HG02798 (cell line): Measurements from ENCODE around the gene TECPR1.
A peak's percentile ranks its signal among the peaks of the same experiment; 100 is the strongest.

Experiments
- ATAC-seq: cut with Tn5 transposase; IDR thresholded peaks from one replicate; pipeline ENCODE4 v1.9.1; 2021; ENCODE audit warnings: mild to moderate bottlenecking; ENCODE audit not compliant: unreplicated experiment, poor library complexity

TECPR1 gene

GRCh38 chr7:98250789-98251188 lies 1.2 kb downstream of the TECPR1 start:
- peak; percentile 13 for ATAC-seq

GRCh38 chr7:98249106-98249505 lies 2.9 kb downstream of the TECPR1 start:
- ATAC-seq: no peak

GRCh38 chr7:98248156-98248555 lies 3.9 kb downstream of the TECPR1 start:
- ATAC-seq: no peak

GRCh38 chr7:98244871-98245270 lies 7.2 kb downstream of the TECPR1 start:
- no peak for ATAC-seq

GRCh38 chr7:98242934-98243333 lies 9.1 kb downstream of the TECPR1 start:
- no peak for ATAC-seq

- ATAC-seq: no peak
These were observed 9.7 kb downstream of the TECPR1 start for GRCh38 chr7:98242342-98242741.

GRCh38 chr7:98241674-98242241 lies 10.3 kb downstream of the TECPR1 start:
- ATAC-seq: no peak

GRCh38 chr7:98240961-98241673 lies 10.9 kb downstream of the TECPR1 start:
- ATAC-seq: no peak

GRCh38 chr7:98238976-98239375 lies 13.1 kb downstream of the TECPR1 start:
- ATAC-seq: no peak

GRCh38 chr7:98238076-98238475 lies 14.0 kb downstream of the TECPR1 start:
- no peak for ATAC-seq

- no peak for ATAC-seq
These were observed 15.5 kb downstream of the TECPR1 start for GRCh38 chr7:98236355-98237185.

GRCh38 chr7:98235901-98236300 lies 16.1 kb downstream of the TECPR1 start:
- no peak for ATAC-seq

- ATAC-seq: no peak
These were observed 17.4 kb downstream of the TECPR1 start for GRCh38 chr7:98234429-98235147.

- ATAC-seq: no peak
These were observed 18.6 kb downstream of the TECPR1 start for GRCh38 chr7:98233219-98234070.

- ATAC-seq: no peak
These were observed 19.2 kb downstream of the TECPR1 start for GRCh38 chr7:98232799-98233198.

- no peak for ATAC-seq
These were observed 19.8 kb downstream of the TECPR1 start for GRCh38 chr7:98232263-98232585.

GRCh38 chr7:98231493-98232262 lies 20.4 kb downstream of the TECPR1 start:
- ATAC-seq: no peak

- no peak for ATAC-seq
These were observed 21.1 kb downstream of the TECPR1 start for GRCh38 chr7:98230746-98231471.
